H1 (cell line): Measurements from ENCODE around the gene VEPH1. TPM values are rescaled to one million over a fixed set of nuclear protein-coding genes. Genes with fewer than 3 reads are reported as not detected.

Experiments
- CTCF ChIA-PET: fragments of 300-600 bp; sonication (Branson Sonifier 250); formaldehyde crosslinking; loops from one replicate; lab custom pipeline; 2021; ENCODE audit not compliant: partially characterized antibody; lab: Charles Lee
- POLR2A ChIA-PET: fragments of 300-600 bp; sonication (Branson Sonifier 250); formaldehyde crosslinking; loops from one replicate; lab custom pipeline; 2021; ENCODE audit warnings: inconsistent platforms; ENCODE audit not compliant: partially characterized antibody; lab: Charles Lee
- DNase-seq, 2 experiments: peaks; one replicate each; pipeline versions ENCODE4 v3.0.0 to v3.0.0-alpha.2; 2010 to 2022; ENCODE audit warnings: low spot score in 2 of 2, low read depth in 1 of 2, mixed read lengths in 1 of 2
- FAIRE-seq: peaks from 2 replicates; lab custom pipeline; 2011; peaks lifted over from hg19 to GRCh38; lab: Jason Lieb, UNC
- H2AFZ ChIP-seq: 2 replicates; pipeline ENCODE4 v1.8.1; 2012; ENCODE audit warnings: low read length, inconsistent platforms
- H2AK5ac ChIP-seq: 2 replicates; pipeline ENCODE4 v1.6.1; 2013; ENCODE audit warnings: low read depth, low read length
- H2BK120ac ChIP-seq: replicated peaks from 2 replicates; pipeline ENCODE3; 2013; ENCODE audit warnings: low read depth, low read length, inconsistent platforms
- H2BK12ac ChIP-seq: 2 replicates; pipeline ENCODE4 v1.6.1; 2013; ENCODE audit warnings: low read depth, low read length
- H2BK15ac ChIP-seq: 2 replicates; pipeline ENCODE4 v1.6.1; 2013; ENCODE audit warnings: low read length
- H2BK20ac ChIP-seq: 2 replicates; pipeline ENCODE4 v1.6.1; 2013; ENCODE audit warnings: low read length
- H2BK5ac ChIP-seq: 2 replicates; pipeline ENCODE4 v1.6.1; 2013; ENCODE audit warnings: low read depth, low read length
- H3K14ac ChIP-seq: 2 replicates; pipeline ENCODE4 v1.6.1; 2013; ENCODE audit warnings: inconsistent platforms; ENCODE audit not compliant: insufficient read length
- H3K18ac ChIP-seq: 2 replicates; pipeline ENCODE4 v1.6.1; 2013; ENCODE audit warnings: low read length; ENCODE audit errors: extremely low read depth
- H3K23ac ChIP-seq: 2 replicates; pipeline ENCODE4 v1.6.1; 2013; ENCODE audit warnings: inconsistent platforms; ENCODE audit not compliant: insufficient read length
- H3K23me2 ChIP-seq: 2 replicates; pipeline ENCODE4 v1.6.1; 2013; ENCODE audit warnings: low read depth, low read length
- H3K27ac ChIP-seq: 2 replicates; pipeline ENCODE4 v1.6.1; 2011; ENCODE audit warnings: low read depth, low read length, inconsistent platforms
- H3K27me3 ChIP-seq, 4 experiments: replicated peaks in 1 of 4; 1 replicate in 1 of 4; 2 replicates in 3 of 4; pipeline versions ENCODE4 v1.6.1 to v1.8.1; 2011 to 2013; ENCODE audit warnings: low read length in 3 of 4, mild to moderate bottlenecking in 3 of 4, inconsistent platforms in 2 of 4, mixed read lengths in 2 of 4, moderate library complexity in 1 of 4; ENCODE audit not compliant: control insufficient read depth in 3 of 4, insufficient read depth in 3 of 4; ENCODE audit errors: extremely low read depth in 1 of 4
- H3K36me3 ChIP-seq, 4 experiments: 2 replicates each; pipeline versions ENCODE4 v1.6.1 to v1.8.1; 2011 to 2013; ENCODE audit warnings: mild to moderate bottlenecking in 4 of 4, low read length in 3 of 4, moderate library complexity in 2 of 4, control low read depth in 1 of 4, inconsistent platforms in 1 of 4; ENCODE audit not compliant: insufficient read depth in 4 of 4, control insufficient read depth in 2 of 4
- H3K4ac ChIP-seq: replicated peaks from 2 replicates; pipeline ENCODE3; 2013; ENCODE audit warnings: low read length, low read depth, mixed read lengths, inconsistent platforms; ENCODE audit not compliant: insufficient read length
- H3K4me1 ChIP-seq, 4 experiments: replicated peaks in 1 of 4; 1 replicate in 1 of 4; 2 replicates in 3 of 4; pipeline versions ENCODE4 v1.6.1 to v1.8.1; 2011 to 2013; ENCODE audit warnings: low read length in 3 of 4, inconsistent platforms in 2 of 4, mixed read lengths in 1 of 4; ENCODE audit not compliant: insufficient read depth in 4 of 4, control insufficient read depth in 3 of 4
- H3K4me2 ChIP-seq, 2 experiments: 2 replicates each; pipeline versions ENCODE4 v1.6.1 to v1.8.1; 2011 to 2013; ENCODE audit warnings: low read depth in 2 of 2, low read length in 2 of 2, control low read depth in 1 of 2, inconsistent platforms in 1 of 2, mild to moderate bottlenecking in 1 of 2; ENCODE audit not compliant: insufficient read depth in 1 of 2
- H3K4me3 ChIP-seq, 4 experiments: fragments of 200-600, 300-600 bp in 1 of 4; sonication (generic), shearing (Covaris generic), sonication (Bioruptor Twin) in 1 of 4; 2 replicates each; pipeline versions ENCODE4 v1.5.1 to v1.8.1; 2011 to 2016; ENCODE audit warnings: low read length in 4 of 4, low read depth in 3 of 4, control low read depth in 2 of 4, inconsistent platforms in 2 of 4, mild to moderate bottlenecking in 2 of 4, mixed read lengths in 1 of 4, moderate library complexity in 1 of 4; ENCODE audit not compliant: insufficient read depth in 2 of 4; ENCODE audit errors: extremely low read depth in 1 of 4
- H3K56ac ChIP-seq: replicated peaks from 2 replicates; pipeline ENCODE3; 2013; ENCODE audit warnings: low read depth, mild to moderate bottlenecking, mixed read lengths, low read length, inconsistent platforms; ENCODE audit not compliant: insufficient read length
- H3K79me1 ChIP-seq: 2 replicates; pipeline ENCODE4 v1.6.1; 2013; ENCODE audit warnings: low read depth, low read length, control low read depth
- H3K79me2 ChIP-seq, 2 experiments: 2 replicates each; pipeline versions ENCODE4 v1.6.1 to v1.8.1; 2012 to 2013; ENCODE audit warnings: low read length in 2 of 2, mild to moderate bottlenecking in 2 of 2, inconsistent platforms in 1 of 2; ENCODE audit not compliant: insufficient read depth in 2 of 2, control insufficient read depth in 1 of 2
- H3K9ac ChIP-seq, 4 experiments: replicated peaks in 1 of 4; 1 replicate in 1 of 4; 2 replicates in 3 of 4; pipeline versions ENCODE4 v1.6.1 to v1.8.1; 2011 to 2013; ENCODE audit warnings: low read depth in 3 of 4, low read length in 3 of 4, control low read depth in 2 of 4, mild to moderate bottlenecking in 2 of 4, moderate library complexity in 2 of 4, inconsistent platforms in 1 of 4; ENCODE audit errors: extremely low read depth in 1 of 4
- H3K9me3 ChIP-seq, 2 experiments: 2 replicates each; pipeline versions ENCODE4 v1.6.1 to v1.8.1; 2012 to 2013; ENCODE audit warnings: mild to moderate bottlenecking in 2 of 2, moderate library complexity in 2 of 2, control low read depth in 1 of 2, inconsistent platforms in 1 of 2, low read depth in 1 of 2, low read length in 1 of 2, mixed read lengths in 1 of 2; ENCODE audit not compliant: insufficient read depth in 2 of 2
- H4K20me1 ChIP-seq, 2 experiments: replicated peaks in 1 of 2; 2 replicates each; pipeline versions ENCODE3 to v1.8.1; 2011 to 2013; ENCODE audit warnings: inconsistent platforms in 2 of 2, low read length in 2 of 2, mild to moderate bottlenecking in 1 of 2; ENCODE audit not compliant: insufficient read depth in 2 of 2, control insufficient read depth in 1 of 2
- H4K5ac ChIP-seq: 2 replicates; pipeline ENCODE4 v1.6.1; 2013; ENCODE audit warnings: low read length, low read depth, mixed read lengths, inconsistent platforms; ENCODE audit not compliant: insufficient read length
- H4K8ac ChIP-seq: 2 replicates; pipeline ENCODE4 v1.8.0; 2013; ENCODE audit warnings: mild to moderate bottlenecking, moderate library complexity, low read length, inconsistent platforms; ENCODE audit not compliant: insufficient read depth; ENCODE audit errors: extremely low read depth
- H4K91ac ChIP-seq: replicated peaks from 2 replicates; pipeline ENCODE3; 2013; ENCODE audit warnings: low read length, mixed read lengths, inconsistent platforms; ENCODE audit not compliant: insufficient read length
- GABPA ChIP-seq: IDR thresholded peaks from 2 replicates; pipeline ENCODE4 v1.6.1; 2011; ENCODE audit warnings: mild to moderate bottlenecking, low read length, moderate library complexity, borderline replicate concordance; ENCODE audit not compliant: insufficient read depth
- KDM4A ChIP-seq: IDR thresholded peaks from one replicate; pipeline ENCODE4 v1.7.1; 2012; ENCODE audit warnings: low read depth, mild to moderate bottlenecking, moderate library complexity, low read length, inconsistent platforms; ENCODE audit not compliant: severe bottlenecking
- RNF2 ChIP-seq: fragments of 200-900, 300-1000 bp; sonication (generic); IDR thresholded peaks from 2 replicates; pipeline ENCODE4 v1.7.1; 2016; ENCODE audit warnings: borderline replicate concordance, low read depth, mild to moderate bottlenecking, antibody characterized with exemption, low read length; ENCODE audit not compliant: poor library complexity, severe bottlenecking; ENCODE audit errors: missing control alignments
- SP4 ChIP-seq: IDR thresholded peaks from 2 replicates; pipeline ENCODE4 v1.6.1; 2012; ENCODE audit warnings: low read length, inconsistent platforms
- TEAD4 ChIP-seq: IDR thresholded peaks from 2 replicates; pipeline ENCODE4 v1.6.1; 2012; ENCODE audit warnings: low read depth, low read length, inconsistent platforms, mixed read lengths
- WGBS, 2 experiments: shearing (Covaris generic) in 1 of 2; methylation state at CpG; one replicate each; pipeline versions ENCODE4 v1.1.6 to v1.1.7; 2013 to 2015; ENCODE audit warnings: low lambda C conversion rate in 2 of 2, mixed read lengths in 2 of 2, inconsistent platforms in 1 of 2, low coverage in 1 of 2, missing lambda C conversion rate in 1 of 2; ENCODE audit not compliant: insufficient replicate concordance in 2 of 2, insufficient coverage in 1 of 2, insufficient read length in 1 of 2; ENCODE audit errors: extremely low coverage in 1 of 2, missing lambda C conversion rate in 1 of 2; 5-methylcytosine and 5-hydroxymethylcytosine counted together
- polyA plus RNA-seq, 7 experiments: library from polyadenylated mRNA; depleted of rRNA in 3 of 7; stranded (reverse) in 5 of 7; unstranded in 2 of 7; fragments of >200 nt in 5 of 7; fragments of 200-250 nt in 2 of 7; gene quantifications; 1 replicate in 5 of 7; 2 replicates in 1 of 7; 4 replicates in 1 of 7; pipeline versions ENCODE4 v1.2.1 to v1.2.3, GENCODE V29; 2011 to 2013; ENCODE audit warnings: missing spikeins in 2 of 7, mixed read lengths in 2 of 7
- total RNA-seq: library from RNA; stranded (reverse); fragmentation: NEBNext Ultra II Directional; extraction: Animal tissue kit (Norgen Biotek cat#: 25700); gene quantifications from 2 replicates; pipeline ENCODE4 v1.2.1, GENCODE V29; 2021

VEPH1 gene
- total and polyA plus RNA-seq, 2 of the 8 experiments (the other 6 are each of a cell fraction or from before 2014, with no cell fraction given) = 12.0 to 18.3 TPM

GRCh38 chr3:157255797-157256196 is 247.4 kb downstream of the VEPH1 start:
- H2BK5ac ChIP-seq = no peak overlapping the region
- no peaks in the 10 kb centered on the region for H3K79me2 ChIP-seq
- H2AFZ ChIP-seq = no peak overlapping the region
- no peak for FAIRE-seq
- H2BK20ac ChIP-seq = no peak overlapping the region; the same call in 1 of the 2 replicates
- CTCF ChIA-PET = interaction anchor here (0.7 to 1.1 kb wide), 2 partner anchors 18 to 54 kb away, joined by 3 read pairs; no protein-coding TSS in a partner anchor
- no peak overlapping the region for H3K4me3 ChIP-seq
- TF ChIP-seq RNF2 (no peak), GABPA (no peak), TEAD4 (no peak), KDM4A (no peak), SP4 (no peak)
- TF ChIP-seq, all 59 proteins: peak for 0
- H2AK5ac ChIP-seq = no peak overlapping the region
- no peak overlapping the region for H2BK12ac ChIP-seq
- no peaks in the 10 kb centered on the region for H3K79me1 ChIP-seq
- H3K23me2 ChIP-seq = 0 out of 2 replicates have a peak, but pooled peaks cover 1% of the 10 kb centered on the region
- no peaks in the 10 kb centered on the region for H4K20me1 ChIP-seq
- H3K4me1 ChIP-seq = peaks cover 0 to 15% (median 2%) of the 10 kb centered on the region in 4 experiments; a peak in 3 of 7 replicates
- peak overlapping the region in 1 of 2 experiments; percentile 31; a peak in 2 of 4 replicates for H3K4me2 ChIP-seq
- no peak overlapping the region for H4K91ac ChIP-seq
- H3K14ac ChIP-seq = no peak overlapping the region
- POLR2A ChIA-PET = interaction anchor here (1.3 kb wide), 1 partner anchor 18 kb away, joined by 3 read pairs; no protein-coding TSS in a partner anchor
- H3K18ac ChIP-seq = no peak overlapping the region; the same call in 1 of the 2 replicates
- H3K56ac ChIP-seq = no peak overlapping the region
- no peak overlapping the region for H4K5ac ChIP-seq
- no peak overlapping the region for H3K4ac ChIP-seq
- H3K27ac ChIP-seq = no peak overlapping the region
- H4K8ac ChIP-seq = no peak overlapping the region
- peak overlapping the region; percentile 89; the same call in 1 of the 2 replicates for H2BK15ac ChIP-seq
- no peaks in the 10 kb centered on the region for H3K36me3 ChIP-seq
- no peak for DNase-seq
- no peak overlapping the region for H3K23ac ChIP-seq
- H3K9me3 ChIP-seq = no peaks in the 10 kb centered on the region
- H3K27me3 ChIP-seq = no peaks in the 10 kb centered on the region
- no peak overlapping the region for H2BK120ac ChIP-seq
- WGBS, 2 experiments = 52% methylated on average over 1 of the region's 1 CpG; no CpG with 5 or more reads in 1 of the 2 experiments
- no peak overlapping the region for H3K9ac ChIP-seq
